Left colon (tissue), 2 donors: ENCODE data around the gene SCAANT1. TPM values are rescaled to one million over a fixed set of nuclear protein-coding genes. Genes with fewer than 3 reads are reported as not detected.

Experiments
- ATAC-seq: fragments of 200-7000 bp; cut with Tn5 transposase; one replicate; pipeline ENCODE4 v1.9.1; 2020; ENCODE audit warnings: mild to moderate bottlenecking, moderate library complexity
- DNase-seq, 2 donors: peaks; one replicate each; pipeline ENCODE4 v3.0.0-alpha.2; 2020
- intact Hi-C, 2 donors: fragments of 100-400 bp; cut with DNase I in 1 of 2; cut with micrococcal nuclease in 1 of 2; formaldehyde crosslinking; loops; one replicate each; pipeline versions ENCODE4 v1.11.2 to v1.14.0; 2022; cut with DNase I, micrococcal nuclease
- total RNA-seq, 2 donors: library from RNA; stranded (reverse); fragmentation: NEBNext Ultra II Directional; extraction: Animal tissue kit (Norgen Biotek cat#: 25700); gene quantifications; one replicate each; pipeline ENCODE4 v1.2.1, GENCODE V29; 2021
- donor health status: DM: no; HTN: no; CAD: no.
- donor health status: DM: yes; HTN: yes; CAD: no.

SCAANT1 gene
- total RNA-seq, 2 donors from 2014 or later = not detected

GRCh38 chr3:63872135-63872924 lies 39.9 kb downstream of the SCAANT1 start:
- ATAC-seq (no peak), DNase-seq (no peak)
- intact Hi-C loops = no loop called here

- DNase-seq (no peak), ATAC-seq (no peak)
- intact Hi-C loops = no loop called here
These were observed 41.6 kb downstream of the SCAANT1 start for GRCh38 chr3:63870615-63871005.

- ATAC-seq (no peak), DNase-seq (no peak)
- intact Hi-C loops = no loop called here
These were observed 42.1 kb downstream of the SCAANT1 start for GRCh38 chr3:63869940-63870614.

- ATAC-seq (no peak), DNase-seq (no peak)
- intact Hi-C loops = no loop called here
These were observed 45.0 kb downstream of the SCAANT1 start for GRCh38 chr3:63867225-63867624.

- intact Hi-C loops = no loop called here
- ATAC-seq (no peak), DNase-seq (no peak)
These were observed 47.2 kb downstream of the SCAANT1 start for GRCh38 chr3:63864965-63865327.

- peak; percentile 71 for ATAC-seq
- intact Hi-C loops = no loop called here
- peak; percentile 34 to 68 for DNase-seq
These were observed 47.9 kb downstream of the SCAANT1 start for GRCh38 chr3:63864008-63864964.

GRCh38 chr3:63863150-63864007 lies 48.8 kb downstream of the SCAANT1 start, which contains the start of the genes ATXN7 and THOC7:
Gene ATXN7, plus strand, starts transcription at chr3:63863867. Its CDS starts 48,732 bp downstream, at chr3:63912599.
Gene THOC7, minus strand, starts transcription at chr3:63863805. Its CDS starts 15 bp downstream, at chr3:63863790.
- DNase-seq = peak; percentile 60 to 79
- peak; percentile 78 for ATAC-seq
- intact Hi-C loops = no loop called here

- ATAC-seq (peak; percentile 66), DNase-seq (no peak)
- intact Hi-C loops = no loop called here
These were observed 49.4 kb downstream of the SCAANT1 start for GRCh38 chr3:63862804-63863149.

Other genes starting within 250 kb of the SCAANT1 start
- not detected for gene C3orf49, start 93.1 kb downstream of the SCAANT1 start, total RNA-seq
- gene THOC7, start 48.6 kb downstream of the SCAANT1 start, total RNA-seq = 10 to 100 TPM; 54.0 to 62.1 TPM
- gene ATXN7, start 48.5 kb downstream of the SCAANT1 start, total RNA-seq = 10 to 100 TPM; 32.4 to 45.9 TPM
- gene PSMD6, start 111.1 kb upstream of the SCAANT1 start, total RNA-seq = 10 to 100 TPM; 49.4 to 51.4 TPM